ENCODE data around the gene WDR27. TPM values are rescaled to one million over a fixed set of nuclear protein-coding genes. Genes with fewer than 3 reads are reported as not detected.
"Not testable (repeated sequence)": the region's sequence is repeated elsewhere in the genome, so short reads cannot be mapped to it uniquely, and the experiment has no call there.

WDR27 gene
- total RNA-seq, 1 donor from 2014 or later = 35.4 TPM

- no peak for DNase-seq (ENCODE audit: low read depth)
Measured at GRCh38 chr6:169710009-169710408, 8.2 kb upstream of the WDR27 start.

- DNase-seq (ENCODE audit: low read depth) = no peak
Measured at GRCh38 chr6:169709293-169709692, 7.5 kb upstream of the WDR27 start.

- no peak for DNase-seq (ENCODE audit: low read depth)
Measured at GRCh38 chr6:169707772-169708171, 5.9 kb upstream of the WDR27 start.

- DNase-seq (ENCODE audit: low read depth) = no peak
Measured at GRCh38 chr6:169702840-169703246, 1.0 kb upstream of the WDR27 start.

DNA sequence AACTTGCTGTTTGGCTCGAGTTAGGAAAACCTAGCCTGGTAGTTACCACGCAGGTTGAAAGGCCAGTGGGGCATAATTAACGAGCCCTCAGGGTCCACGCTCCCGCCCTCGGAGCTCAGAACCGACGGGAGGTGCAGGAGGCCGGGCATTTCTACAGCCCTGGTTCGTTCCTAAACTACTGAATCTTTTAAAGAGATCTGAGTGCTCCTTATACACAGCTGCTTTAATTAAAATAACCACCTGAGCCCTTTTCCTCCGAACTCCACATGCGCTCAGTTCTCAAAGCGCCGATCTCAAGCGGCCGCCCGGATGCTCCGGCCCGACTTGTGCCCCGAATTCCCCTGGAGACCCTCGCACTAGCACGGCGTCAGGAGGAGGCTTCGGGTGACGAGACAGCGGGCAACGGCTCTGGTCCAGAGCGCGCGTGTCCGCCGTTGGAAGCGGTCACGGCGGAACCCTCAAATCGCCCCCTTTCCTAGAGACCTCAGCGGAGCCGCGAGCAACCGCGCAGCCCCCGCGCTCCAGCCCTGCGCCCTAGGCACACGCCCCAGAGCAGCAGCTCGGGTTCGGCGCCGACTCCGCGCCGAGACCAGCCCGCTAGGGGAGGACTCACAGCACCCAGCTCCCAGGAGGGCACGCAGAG is 397 bp downstream of the WDR27 start:
- no peak for DNase-seq (ENCODE audit: low read depth)

DNA sequence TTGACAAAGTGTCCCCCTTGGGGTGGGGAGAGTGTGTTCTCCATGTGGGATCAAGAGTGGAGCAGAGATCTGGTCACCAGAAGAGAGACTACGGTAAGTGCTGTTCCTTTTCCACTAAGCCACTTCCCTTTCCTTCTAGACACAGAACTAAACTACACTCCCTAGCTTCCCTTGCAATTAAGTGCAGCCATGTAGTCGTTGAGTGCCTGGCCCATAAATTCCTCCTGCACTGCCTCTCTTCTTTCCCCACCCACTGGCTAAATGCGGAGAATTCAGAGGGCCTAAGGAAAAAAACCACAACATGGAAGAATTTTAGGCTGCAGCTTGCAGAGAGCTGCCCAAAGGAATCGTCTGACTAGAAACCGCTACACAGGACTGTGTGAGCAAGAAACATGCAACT is 1.5 kb downstream of the WDR27 start:
- DNase-seq (ENCODE audit: low read depth) = peak; percentile 74

DNA sequence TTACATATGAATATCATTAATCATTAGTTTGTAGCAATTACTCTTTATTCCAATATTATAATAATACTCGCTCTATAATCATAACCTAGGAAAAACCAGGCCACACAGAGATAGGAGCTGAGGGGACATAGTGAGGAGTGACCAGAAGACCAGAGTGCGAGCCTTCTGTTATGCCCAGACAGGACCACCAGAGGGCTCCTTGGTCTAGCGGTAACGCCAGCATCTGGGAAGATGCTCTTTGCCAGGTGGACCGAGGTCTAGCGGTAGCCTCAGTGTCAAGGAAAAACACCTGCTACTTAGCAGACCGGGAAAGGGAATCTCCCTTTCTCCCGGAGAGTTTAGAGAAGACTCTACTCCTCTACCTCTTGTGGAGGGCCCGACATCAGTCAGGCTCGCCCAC is 4.7 kb downstream of the WDR27 start:
- not testable (repeated sequence) for DNase-seq (ENCODE audit: low read depth)

DNA sequence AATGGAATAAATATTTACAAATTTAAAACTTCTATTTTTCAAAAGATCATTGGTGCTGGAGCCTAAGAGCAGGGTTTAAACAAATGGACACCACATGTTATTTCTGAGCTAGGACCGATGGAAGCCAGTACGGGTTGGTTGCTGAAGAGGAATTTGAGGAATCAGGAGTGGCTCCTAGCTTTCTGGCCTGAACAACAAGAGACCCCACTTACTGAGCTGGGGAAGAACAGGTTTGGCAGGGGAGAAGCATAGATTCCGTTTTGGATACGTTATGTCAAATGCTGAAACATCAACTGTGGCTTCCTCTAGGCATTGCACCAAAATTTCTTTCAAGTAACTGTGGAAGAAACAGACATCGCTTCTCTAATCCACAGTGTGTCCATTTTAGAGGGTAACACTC is 6.7 kb downstream of the WDR27 start:
- no peak for DNase-seq (ENCODE audit: low read depth)

GRCh38 chr6:169692516-169692915 is 9.3 kb downstream of the WDR27 start:
- peak; percentile 91 for DNase-seq (ENCODE audit: low read depth)

GRCh38 chr6:169691260-169691659 is 10.6 kb downstream of the WDR27 start:
- DNase-seq (ENCODE audit: low read depth) = no peak

- peak; percentile 87 for DNase-seq (ENCODE audit: low read depth)
Measured at GRCh38 chr6:169689287-169689686, 12.5 kb downstream of the WDR27 start.

- DNase-seq (ENCODE audit: low read depth) = no peak
Measured at GRCh38 chr6:169685860-169686259, 16.0 kb downstream of the WDR27 start.

DNA sequence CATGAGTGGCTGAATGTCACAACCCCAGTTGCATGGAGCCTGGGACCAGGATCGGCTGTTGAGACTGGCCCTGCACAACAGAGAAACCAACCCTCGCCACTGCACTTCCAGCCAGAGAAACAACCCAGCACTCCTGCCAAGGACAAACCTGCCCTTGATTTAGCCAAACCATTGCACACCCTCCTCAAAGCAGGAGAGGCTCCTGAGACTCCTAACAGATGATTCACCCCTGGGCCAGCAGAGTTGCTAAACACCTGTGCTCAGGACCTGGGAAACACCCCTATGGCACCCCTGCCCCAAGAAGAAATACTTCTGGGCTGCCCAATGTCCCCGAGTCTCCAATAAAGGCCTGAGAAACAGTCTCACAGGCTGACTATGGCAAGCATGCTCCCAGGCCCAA is 17.8 kb downstream of the WDR27 start:
- no peak for DNase-seq (ENCODE audit: low read depth)

- no peak for DNase-seq (ENCODE audit: low read depth)
Measured at GRCh38 chr6:169678342-169678741, 23.5 kb downstream of the WDR27 start.

GRCh38 chr6:169677096-169677495 is 24.7 kb downstream of the WDR27 start:
- no peak for DNase-seq (ENCODE audit: low read depth)

DNA sequence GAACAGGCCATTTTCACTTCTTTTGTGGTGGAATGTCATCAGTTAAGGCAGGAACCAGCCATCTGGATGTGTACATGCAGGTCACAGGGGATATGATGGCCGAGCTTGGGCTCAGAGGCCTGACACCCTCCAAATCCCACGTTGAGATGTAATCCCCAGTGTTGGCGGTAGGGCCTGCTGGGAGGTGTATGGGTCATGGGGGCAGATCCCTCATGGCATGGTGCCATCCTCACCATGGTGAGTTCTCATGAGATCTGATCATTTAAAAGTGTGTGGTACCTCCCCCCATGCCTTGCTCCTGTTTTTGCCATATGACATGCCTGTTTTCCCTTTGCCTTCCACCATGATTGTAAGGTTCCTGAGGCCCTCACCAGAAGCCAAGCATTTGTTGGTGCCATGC is 26.8 kb downstream of the WDR27 start:
- no peak for DNase-seq (ENCODE audit: low read depth)

- DNase-seq (ENCODE audit: low read depth) = no peak
Measured at GRCh38 chr6:169671563-169671962, 30.3 kb downstream of the WDR27 start.

- DNase-seq (ENCODE audit: low read depth) = no peak
Measured at GRCh38 chr6:169669889-169670288, 31.9 kb downstream of the WDR27 start.

DNA sequence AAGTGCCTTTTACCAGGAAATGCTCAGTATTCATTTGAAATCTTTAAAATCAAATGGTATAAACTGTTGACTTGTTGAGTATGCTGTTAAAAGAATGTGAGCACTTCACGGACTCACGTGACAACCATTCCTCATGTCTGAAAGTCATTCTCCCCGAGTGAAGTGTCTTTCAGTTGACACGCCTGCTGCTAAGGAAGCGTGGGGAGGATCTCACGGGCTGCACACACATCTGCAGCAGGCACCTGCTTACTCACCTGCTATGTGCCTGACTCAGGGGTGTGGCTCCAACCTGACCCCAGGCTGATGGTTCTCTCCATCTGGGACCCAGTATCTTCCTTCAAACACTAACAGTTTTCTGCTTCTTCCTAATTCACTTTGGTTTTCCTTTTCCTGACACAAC is 32.7 kb downstream of the WDR27 start:
- DNase-seq (ENCODE audit: low read depth) = no peak

DNA sequence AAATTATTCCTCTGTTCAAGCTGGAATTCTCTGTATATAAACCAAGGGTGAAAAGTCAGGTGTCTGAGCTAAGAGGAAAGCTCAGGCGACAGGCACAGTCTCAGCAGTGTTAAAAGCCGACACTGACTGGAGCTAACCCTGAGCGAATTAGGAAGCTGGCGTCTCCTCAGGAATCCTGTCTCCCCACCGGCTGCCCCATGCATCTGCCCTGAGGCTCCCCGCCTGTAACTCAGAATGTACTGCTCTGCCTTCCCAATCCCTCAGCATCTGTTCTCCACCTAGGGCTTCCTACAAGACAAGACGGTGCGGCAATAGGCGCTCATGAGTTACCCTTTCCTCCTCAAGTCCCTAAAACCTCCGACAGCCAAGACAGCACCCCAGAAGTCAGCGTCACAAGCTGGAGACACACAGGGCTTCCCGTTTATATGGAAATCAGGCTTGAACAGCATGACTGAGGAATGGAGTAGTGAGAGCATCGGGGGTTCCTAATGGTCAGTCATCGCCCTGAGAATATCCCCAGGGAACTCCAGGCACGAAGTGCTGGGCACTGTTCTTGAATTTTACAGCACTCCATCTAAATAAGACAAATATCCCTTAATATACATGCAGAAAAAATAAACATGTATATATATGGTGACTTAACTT is 33.5 kb downstream of the WDR27 start:
- DNase-seq (ENCODE audit: low read depth) = no peak

DNA sequence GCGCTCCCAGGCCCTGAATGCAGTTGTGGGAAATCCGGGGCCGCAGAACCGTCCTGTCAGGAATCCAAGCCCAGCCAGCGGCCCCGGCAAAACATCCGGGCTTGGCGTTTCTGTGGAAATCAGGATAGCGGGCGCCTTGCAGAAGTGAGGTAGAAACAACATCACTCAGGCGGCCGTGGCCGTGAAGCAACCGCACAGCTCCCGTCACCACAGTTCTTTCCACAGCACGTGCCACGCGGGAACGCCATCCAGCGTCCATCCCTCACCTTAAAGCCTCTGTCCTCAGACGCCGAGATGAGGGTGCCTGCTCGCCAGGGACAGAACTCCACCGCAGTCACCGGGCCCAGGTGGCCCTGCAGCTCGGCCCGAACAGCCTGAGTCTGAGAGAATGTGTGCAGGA is 34.1 kb downstream of the WDR27 start:
- DNase-seq (ENCODE audit: low read depth) = no peak

GRCh38 chr6:169666441-169666840 is 35.4 kb downstream of the WDR27 start:
- no peak for DNase-seq (ENCODE audit: low read depth)

DNA sequence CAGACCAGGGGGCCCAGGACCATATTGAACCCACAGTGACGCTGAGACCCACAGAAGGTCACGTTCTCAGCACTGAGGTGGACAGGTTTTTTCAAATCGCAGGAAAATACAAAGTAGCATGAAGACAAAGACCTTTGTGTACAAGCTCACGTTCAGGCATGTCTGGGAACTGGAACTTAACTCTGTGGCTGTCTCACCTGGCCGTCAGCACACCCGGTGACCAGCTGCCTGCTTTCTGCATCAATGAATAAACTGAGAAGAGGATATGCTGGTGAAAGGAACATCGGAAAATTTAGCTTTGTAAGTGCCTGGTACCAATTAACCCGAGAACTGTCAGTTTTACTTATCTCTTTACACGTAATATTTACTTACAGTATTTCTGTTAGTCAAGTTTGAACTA is 36.5 kb downstream of the WDR27 start:
- no peak for DNase-seq (ENCODE audit: low read depth)
